ENCODE data around the gene TFCP2L1.
"Not testable (repeated sequence)": the region's sequence is repeated elsewhere in the genome, so short reads cannot be mapped to it uniquely, and the experiment has no call there.

Gene TFCP2L1

GRCh38 chr2:121313701-121314100 is 28.7 kb upstream of the TFCP2L1 start:
- not testable (repeated sequence) for H3K4me3 ChIP-seq (ENCODE audit: low read length); H3K36me3 ChIP-seq (ENCODE audit: control insufficient read depth, low read depth, low read length); H3K27ac ChIP-seq (ENCODE audit: low read length); H3K9ac ChIP-seq (ENCODE audit: low read length); H3K9me3 ChIP-seq (ENCODE audit: control insufficient read depth, low read depth, low read length); H3K27me3 ChIP-seq (ENCODE audit: control insufficient read depth, insufficient read depth, low read length); H3K4me1 ChIP-seq (ENCODE audit: control insufficient read depth, low read depth, low read length)

GRCh38 chr2:121309801-121310200 is 24.8 kb upstream of the TFCP2L1 start:
- no peak overlapping the region for H3K27ac ChIP-seq (ENCODE audit: low read length)
- no peak overlapping the region for H3K4me3 ChIP-seq (ENCODE audit: low read length)
- H3K4me1 ChIP-seq (ENCODE audit: control insufficient read depth, low read depth, low read length), result no peaks in the 10 kb centered on the region
- no peaks in the 10 kb centered on the region for H3K9me3 ChIP-seq (ENCODE audit: control insufficient read depth, low read depth, low read length)
- no peak overlapping the region for H3K9ac ChIP-seq (ENCODE audit: low read length)
- no peaks in the 10 kb centered on the region for H3K27me3 ChIP-seq (ENCODE audit: control insufficient read depth, insufficient read depth, low read length)
- H3K36me3 ChIP-seq (ENCODE audit: control insufficient read depth, low read depth, low read length), result no peaks in the 10 kb centered on the region

GRCh38 chr2:121309323-121309722 is 24.3 kb upstream of the TFCP2L1 start:
- no peaks in the 10 kb centered on the region for H3K9me3 ChIP-seq (ENCODE audit: control insufficient read depth, low read depth, low read length)
- H3K27me3 ChIP-seq (ENCODE audit: control insufficient read depth, insufficient read depth, low read length), result no peaks in the 10 kb centered on the region
- H3K9ac ChIP-seq (ENCODE audit: low read length), result no peak overlapping the region
- no peaks in the 10 kb centered on the region for H3K36me3 ChIP-seq (ENCODE audit: control insufficient read depth, low read depth, low read length)
- H3K4me1 ChIP-seq (ENCODE audit: control insufficient read depth, low read depth, low read length), result no peaks in the 10 kb centered on the region
- no peak overlapping the region for H3K27ac ChIP-seq (ENCODE audit: low read length)
- H3K4me3 ChIP-seq (ENCODE audit: low read length), result no peak overlapping the region

GRCh38 chr2:121307048-121307447 is 22.0 kb upstream of the TFCP2L1 start:
- no peak overlapping the region for H3K27ac ChIP-seq (ENCODE audit: low read length)
- H3K9ac ChIP-seq (ENCODE audit: low read length), result no peak overlapping the region
- no peaks in the 10 kb centered on the region for H3K4me1 ChIP-seq (ENCODE audit: control insufficient read depth, low read depth, low read length)
- no peaks in the 10 kb centered on the region for H3K27me3 ChIP-seq (ENCODE audit: control insufficient read depth, insufficient read depth, low read length)
- H3K36me3 ChIP-seq (ENCODE audit: control insufficient read depth, low read depth, low read length), result no peaks in the 10 kb centered on the region
- H3K4me3 ChIP-seq (ENCODE audit: low read length), result no peak overlapping the region
- no peaks in the 10 kb centered on the region for H3K9me3 ChIP-seq (ENCODE audit: control insufficient read depth, low read depth, low read length)

- no peak overlapping the region for H3K4me3 ChIP-seq (ENCODE audit: low read length)
- no peak overlapping the region for H3K27ac ChIP-seq (ENCODE audit: low read length)
- no peaks in the 10 kb centered on the region for H3K36me3 ChIP-seq (ENCODE audit: control insufficient read depth, low read depth, low read length)
- H3K9me3 ChIP-seq (ENCODE audit: control insufficient read depth, low read depth, low read length), result no peaks in the 10 kb centered on the region
- H3K27me3 ChIP-seq (ENCODE audit: control insufficient read depth, insufficient read depth, low read length), result no peaks in the 10 kb centered on the region
- H3K9ac ChIP-seq (ENCODE audit: low read length), result no peak overlapping the region
- no peaks in the 10 kb centered on the region for H3K4me1 ChIP-seq (ENCODE audit: control insufficient read depth, low read depth, low read length)
Measured at GRCh38 chr2:121304941-121305340, 19.9 kb upstream of the TFCP2L1 start.

GRCh38 chr2:121303531-121304263 is 18.7 kb upstream of the TFCP2L1 start:
- Histone ChIP-seq H3K4me1 (ENCODE audit: control insufficient read depth, low read depth, low read length) (no peaks in the 10 kb centered on the region), H3K9ac (ENCODE audit: low read length) (no peak overlapping the region), H3K27ac (ENCODE audit: low read length) (no peak overlapping the region), H3K9me3 (ENCODE audit: control insufficient read depth, low read depth, low read length) (no peaks in the 10 kb centered on the region), H3K36me3 (ENCODE audit: control insufficient read depth, low read depth, low read length) (no peaks in the 10 kb centered on the region), H3K27me3 (ENCODE audit: control insufficient read depth, insufficient read depth, low read length) (no peaks in the 10 kb centered on the region), H3K4me3 (ENCODE audit: low read length) (no peak overlapping the region)

- not testable (repeated sequence) for H3K4me1 ChIP-seq (ENCODE audit: control insufficient read depth, low read depth, low read length); H3K36me3 ChIP-seq (ENCODE audit: control insufficient read depth, low read depth, low read length); H3K9ac ChIP-seq (ENCODE audit: low read length); H3K27me3 ChIP-seq (ENCODE audit: control insufficient read depth, insufficient read depth, low read length); H3K27ac ChIP-seq (ENCODE audit: low read length); H3K4me3 ChIP-seq (ENCODE audit: low read length); H3K9me3 ChIP-seq (ENCODE audit: control insufficient read depth, low read depth, low read length)
Measured at GRCh38 chr2:121301190-121301589, 16.2 kb upstream of the TFCP2L1 start.

GRCh38 chr2:121298476-121298875 is 13.5 kb upstream of the TFCP2L1 start:
- Histone ChIP-seq H3K4me3 (ENCODE audit: low read length) (no peak overlapping the region), H3K27ac (ENCODE audit: low read length) (no peak overlapping the region), H3K9ac (ENCODE audit: low read length) (no peak overlapping the region), H3K9me3 (ENCODE audit: control insufficient read depth, low read depth, low read length) (no peaks in the 10 kb centered on the region), H3K4me1 (ENCODE audit: control insufficient read depth, low read depth, low read length) (no peaks in the 10 kb centered on the region), H3K36me3 (ENCODE audit: control insufficient read depth, low read depth, low read length) (no peaks in the 10 kb centered on the region), H3K27me3 (ENCODE audit: control insufficient read depth, insufficient read depth, low read length) (no peaks in the 10 kb centered on the region)

GRCh38 chr2:121297866-121298265 is 12.9 kb upstream of the TFCP2L1 start:
- not testable (repeated sequence) for H3K9me3 ChIP-seq (ENCODE audit: control insufficient read depth, low read depth, low read length); H3K36me3 ChIP-seq (ENCODE audit: control insufficient read depth, low read depth, low read length); H3K27me3 ChIP-seq (ENCODE audit: control insufficient read depth, insufficient read depth, low read length); H3K27ac ChIP-seq (ENCODE audit: low read length); H3K4me3 ChIP-seq (ENCODE audit: low read length); H3K9ac ChIP-seq (ENCODE audit: low read length); H3K4me1 ChIP-seq (ENCODE audit: control insufficient read depth, low read depth, low read length)

GRCh38 chr2:121297217-121297830 is 12.3 kb upstream of the TFCP2L1 start:
- Histone ChIP-seq H3K4me1 (ENCODE audit: control insufficient read depth, low read depth, low read length) (no peaks in the 10 kb centered on the region), H3K9ac (ENCODE audit: low read length) (no peak overlapping the region), H3K27ac (ENCODE audit: low read length) (no peak overlapping the region), H3K4me3 (ENCODE audit: low read length) (no peak overlapping the region), H3K27me3 (ENCODE audit: control insufficient read depth, insufficient read depth, low read length) (no peaks in the 10 kb centered on the region), H3K36me3 (ENCODE audit: control insufficient read depth, low read depth, low read length) (no peaks in the 10 kb centered on the region), H3K9me3 (ENCODE audit: control insufficient read depth, low read depth, low read length) (no peaks in the 10 kb centered on the region)

GRCh38 chr2:121295911-121296650 is 11.1 kb upstream of the TFCP2L1 start:
- Histone ChIP-seq H3K36me3 (ENCODE audit: control insufficient read depth, low read depth, low read length) (no peaks in the 10 kb centered on the region), H3K27me3 (ENCODE audit: control insufficient read depth, insufficient read depth, low read length) (no peaks in the 10 kb centered on the region), H3K4me1 (ENCODE audit: control insufficient read depth, low read depth, low read length) (no peaks in the 10 kb centered on the region), H3K4me3 (ENCODE audit: low read length) (no peak overlapping the region), H3K9me3 (ENCODE audit: control insufficient read depth, low read depth, low read length) (no peaks in the 10 kb centered on the region), H3K9ac (ENCODE audit: low read length) (no peak overlapping the region), H3K27ac (ENCODE audit: low read length) (no peak overlapping the region)

All from iPS-18a (cell line).